KOPT-K1 (cell line): ENCODE results near the gene PPP1R3A.

ENCODE experiments used
- H3K27ac ChIP-seq: fragments of 200-600 bp; sonication (generic); 2 replicates; pipeline ENCODE4 v1.5.1; 2016; ENCODE audit warnings: antibody characterized with exemption, mild to moderate bottlenecking, low read depth, low read length; ENCODE audit not compliant: poor library complexity, severe bottlenecking
- H3K36me3 ChIP-seq: fragments of 200-600 bp; sonication (generic); 2 replicates; pipeline ENCODE4 v1.5.1; 2017; ENCODE audit warnings: antibody characterized with exemption, mild to moderate bottlenecking, low read length, moderate library complexity; ENCODE audit not compliant: insufficient read depth
- H3K9me3 ChIP-seq: fragments of 200-600 bp; sonication (generic); 2 replicates; pipeline ENCODE4 v1.5.1; 2017; ENCODE audit warnings: antibody characterized with exemption, low read length, mild to moderate bottlenecking; ENCODE audit not compliant: insufficient read depth, poor library complexity, severe bottlenecking

Gene PPP1R3A

GRCh38 chr7:113835367-113835766, 83.4 kb downstream of the PPP1R3A start:
- no peak overlapping the region for H3K27ac ChIP-seq
- H3K36me3 ChIP-seq = no peaks in the 10 kb centered on the region

GRCh38 chr7:113832196-113832745, 86.5 kb downstream of the PPP1R3A start:
- H3K9me3 ChIP-seq = no peaks in the 10 kb centered on the region
- H3K27ac ChIP-seq = no peak overlapping the region
- H3K36me3 ChIP-seq = no peaks in the 10 kb centered on the region

More at GRCh38 chr7:113835367-113835766, 83.4 kb downstream of the PPP1R3A start:
- H3K9me3 ChIP-seq = no peaks in the 10 kb centered on the region

- H3K9me3 ChIP-seq = no peaks in the 10 kb centered on the region
- no peak overlapping the region for H3K27ac ChIP-seq
- H3K36me3 ChIP-seq = no peaks in the 10 kb centered on the region
Measured at GRCh38 chr7:113831556-113831955, 87.3 kb downstream of the PPP1R3A start.

GRCh38 chr7:113828581-113828980, 90.2 kb downstream of the PPP1R3A start:
- Histone ChIP-seq H3K36me3 (no peaks in the 10 kb centered on the region), H3K27ac (no peak overlapping the region), H3K9me3 (no peaks in the 10 kb centered on the region)
